ENCODE measurements around the gene ARHGAP4. TPM values are rescaled to one million over a fixed set of nuclear protein-coding genes. Genes with fewer than 3 reads are reported as not detected.

The ARHGAP4 gene
- total and polyA plus RNA-seq, 5 donors = 13.4 to 22.9 (median 15.0) TPM

DNA sequence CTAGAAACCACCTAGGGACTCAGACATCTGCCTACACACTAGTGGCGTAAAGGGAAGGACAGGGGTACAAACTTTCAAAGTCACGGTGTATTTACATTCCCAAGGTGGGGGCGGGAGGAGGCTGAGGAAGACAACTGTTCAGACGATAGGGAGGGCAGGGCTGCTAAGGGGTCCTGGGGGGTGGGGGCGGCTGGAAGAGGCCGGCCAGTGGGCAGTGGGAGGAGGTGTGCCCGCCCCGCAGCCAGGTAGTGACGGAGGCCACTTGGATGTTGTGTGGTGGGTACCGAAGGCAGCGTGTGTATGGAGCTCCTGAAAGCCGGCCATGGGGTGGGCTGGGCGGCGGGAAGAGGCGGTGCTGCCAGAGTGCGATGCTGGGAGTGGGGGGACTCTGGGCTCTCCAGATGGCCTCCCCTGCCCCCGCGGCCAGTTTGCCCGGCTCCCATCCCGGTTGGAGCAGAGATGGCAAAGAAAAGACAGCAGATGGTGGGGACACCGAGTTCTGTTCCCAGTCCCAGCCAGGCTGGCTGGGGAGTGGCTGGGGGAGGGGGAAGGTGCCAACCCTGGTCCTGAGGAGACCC is 64.2 kb downstream of the ARHGAP4 start:
- Histone ChIP-seq H3K27me3 (ENCODE audit: control insufficient read depth, insufficient read depth) (no peaks in the 10 kb centered on the region), H3K4me3 (ENCODE audit: low read length) (no peak overlapping the region), H3K27ac (ENCODE audit: low read length) (no peak overlapping the region), H3K9me3 (ENCODE audit: control insufficient read depth, low read length) (no peaks in the 10 kb centered on the region), H3K4me1 (ENCODE audit: control insufficient read depth, insufficient read depth, low read length) (no peaks in the 10 kb centered on the region)
- intact Hi-C loops (cut with DNase I) = no loop called here
- ATAC-seq (no peak), DNase-seq (no peak)
- WGBS = 74% methylated on average over 21 of the region's 21 CpGs

DNA sequence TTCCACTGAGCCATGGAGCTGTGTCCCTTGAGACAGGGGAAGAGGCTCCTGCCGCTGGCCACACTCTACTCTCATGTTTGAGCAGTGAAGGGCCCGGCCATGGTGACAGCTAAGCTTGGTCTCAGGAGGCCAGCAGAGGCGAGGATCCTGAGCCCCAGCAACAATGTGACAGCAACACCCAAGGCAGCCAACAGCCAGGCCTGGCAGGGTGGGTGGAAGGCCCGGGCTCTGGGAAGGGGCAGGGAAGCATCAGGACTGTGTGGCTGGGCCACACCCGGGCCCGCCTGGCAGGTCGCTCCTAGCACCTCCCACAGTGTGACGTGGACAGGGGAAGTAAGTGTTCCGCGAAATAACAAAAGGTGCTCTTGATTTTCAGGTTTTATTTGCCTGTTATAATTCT is 64.9 kb downstream of the ARHGAP4 start:
- no peaks in the 10 kb centered on the region for H3K27me3 ChIP-seq (ENCODE audit: control insufficient read depth, insufficient read depth)
- H3K4me1 ChIP-seq (ENCODE audit: control insufficient read depth, insufficient read depth, low read length) = no peaks in the 10 kb centered on the region
- no peak overlapping the region for H3K4me3 ChIP-seq (ENCODE audit: low read length)
- H3K9me3 ChIP-seq (ENCODE audit: control insufficient read depth, low read length) = no peaks in the 10 kb centered on the region
- WGBS = 74% methylated on average over 10 of the region's 10 CpGs
- DNase-seq = no peak
- intact Hi-C loops (cut with DNase I) = no loop called here
- no peak overlapping the region for H3K27ac ChIP-seq (ENCODE audit: low read length)
- ATAC-seq = no peak

Other genes starting within 250 kb of the ARHGAP4 start
- 100 to 1,000 TPM; 107 to 191 (median 151) TPM for gene SLC6A8, start 238.3 kb downstream of the ARHGAP4 start, total RNA-seq
- 131 TPM for gene SLC6A8, start 238.3 kb downstream of the ARHGAP4 start, polyA plus RNA-seq
- gene BCAP31, start 201.9 kb downstream of the ARHGAP4 start, total RNA-seq = 100 to 1,000 TPM; 111 to 143 (median 123) TPM
- 149 TPM for gene BCAP31, start 201.9 kb downstream of the ARHGAP4 start, polyA plus RNA-seq
- gene ABCD1, start 201.4 kb downstream of the ARHGAP4 start, total RNA-seq = 10 to 100 TPM; 14.1 to 15.9 (median 15.5) TPM
- gene ABCD1, start 201.4 kb downstream of the ARHGAP4 start, polyA plus RNA-seq = 11.0 TPM
- 10 to 100 TPM in 1 of 4 donors, 1 to 10 TPM in 3; 7.0 to 10.9 (median 9.5) TPM for gene PLXNB3, start 162.0 kb downstream of the ARHGAP4 start, total RNA-seq
- 6.8 TPM for gene PLXNB3, start 162.0 kb downstream of the ARHGAP4 start, polyA plus RNA-seq
- 10 to 100 TPM; 27.0 to 53.1 (median 39.3) TPM for gene SRPK3, start 145.2 kb downstream of the ARHGAP4 start, total RNA-seq
- 36.5 TPM for gene SRPK3, start 145.2 kb downstream of the ARHGAP4 start, polyA plus RNA-seq
- gene IDH3G, start 131.9 kb downstream of the ARHGAP4 start, total RNA-seq = 10 to 100 TPM; 60.6 to 68.6 (median 66.6) TPM
- gene IDH3G, start 131.9 kb downstream of the ARHGAP4 start, polyA plus RNA-seq = 66.9 TPM
- 100 to 1,000 TPM; 162 to 208 (median 193) TPM for gene SSR4, start 131.6 kb downstream of the ARHGAP4 start, total RNA-seq
- gene SSR4, start 131.6 kb downstream of the ARHGAP4 start, polyA plus RNA-seq = 336 TPM
- 1 to 10 TPM; 3.6 to 6.9 (median 5.4) TPM for gene PDZD4, start 95.7 kb downstream of the ARHGAP4 start, total RNA-seq
- 4.1 TPM for gene PDZD4, start 95.7 kb downstream of the ARHGAP4 start, polyA plus RNA-seq
- gene L1CAM, start 40.1 kb downstream of the ARHGAP4 start, total RNA-seq = 10 to 100 TPM in 1 of 4 donors, 1 to 10 TPM in 3; 8.3 to 14.1 (median 9.3) TPM
- gene L1CAM, start 40.1 kb downstream of the ARHGAP4 start, polyA plus RNA-seq = 7.3 TPM
- gene AVPR2, start 21.6 kb downstream of the ARHGAP4 start, total RNA-seq = 1 to 10 TPM; 1.6 to 3.7 (median 2.5) TPM
- gene AVPR2, start 21.6 kb downstream of the ARHGAP4 start, polyA plus RNA-seq = 4.1 TPM
- gene NAA10, start 8.8 kb upstream of the ARHGAP4 start, total RNA-seq = 10 to 100 TPM; 61.1 to 75.5 (median 66.2) TPM
- gene NAA10, start 8.8 kb upstream of the ARHGAP4 start, polyA plus RNA-seq = 108 TPM
- gene RENBP, start 18.4 kb upstream of the ARHGAP4 start, total RNA-seq = 10 to 100 TPM; 14.0 to 17.7 (median 15.7) TPM
- gene RENBP, start 18.4 kb upstream of the ARHGAP4 start, polyA plus RNA-seq = 13.3 TPM
- gene HCFC1, start 45.6 kb upstream of the ARHGAP4 start, total RNA-seq = 10 to 100 TPM; 26.9 to 41.4 (median 32.9) TPM
- 17.3 TPM for gene HCFC1, start 45.6 kb upstream of the ARHGAP4 start, polyA plus RNA-seq
- gene TMEM187, start 46.5 kb upstream of the ARHGAP4 start, total RNA-seq = 10 to 100 TPM in 2 of 4 donors, 1 to 10 TPM in 2; 7.6 to 11.9 (median 10.4) TPM
- 6.8 TPM for gene TMEM187, start 46.5 kb upstream of the ARHGAP4 start, polyA plus RNA-seq
- 10 to 100 TPM; 33.2 to 53.2 (median 43.0) TPM for gene IRAK1, start 93.6 kb upstream of the ARHGAP4 start, total RNA-seq
- 28.2 TPM for gene IRAK1, start 93.6 kb upstream of the ARHGAP4 start, polyA plus RNA-seq
- 10 to 100 TPM; 41.2 to 50.2 (median 45.2) TPM for gene MECP2, start 171.5 kb upstream of the ARHGAP4 start, total RNA-seq
- gene MECP2, start 171.5 kb upstream of the ARHGAP4 start, polyA plus RNA-seq = 34.9 TPM
- not detected for gene OPN1LW, start 218.0 kb upstream of the ARHGAP4 start, total RNA-seq
- not detected for gene OPN1LW, start 218.0 kb upstream of the ARHGAP4 start, polyA plus RNA-seq

Measured in right cardiac atrium (tissue), 5 donors.